ENCODE data around the gene KIF5A.

- TF ChIP-seq CTCF (IDR thresholded peaks at IDR 0.05; ENCODE audit: low read depth, low read length) = no peak
- TF ChIP-seq POLR2A (IDR thresholded peaks at IDR 0.05; ENCODE audit: extremely low read depth, insufficient read length) = no peak
- no peak for TF ChIP-seq MYC (IDR thresholded peaks at IDR 0.05; ENCODE audit: low read depth, low read length)
These were observed 61.4 kb downstream of the KIF5A start, which contains the start of gene ARHGEF25 for GRCh38 chr12:57611108-57611826.
